ENCODE measurements around the gene CHCT1. TPM values are rescaled to one million over a fixed set of nuclear protein-coding genes. Genes with fewer than 3 reads are reported as not detected.

The CHCT1 gene
- total and polyA plus RNA-seq, 2 donors (not counting 1 experiment from before 2014, with no cell fraction given): not detected

DNA sequence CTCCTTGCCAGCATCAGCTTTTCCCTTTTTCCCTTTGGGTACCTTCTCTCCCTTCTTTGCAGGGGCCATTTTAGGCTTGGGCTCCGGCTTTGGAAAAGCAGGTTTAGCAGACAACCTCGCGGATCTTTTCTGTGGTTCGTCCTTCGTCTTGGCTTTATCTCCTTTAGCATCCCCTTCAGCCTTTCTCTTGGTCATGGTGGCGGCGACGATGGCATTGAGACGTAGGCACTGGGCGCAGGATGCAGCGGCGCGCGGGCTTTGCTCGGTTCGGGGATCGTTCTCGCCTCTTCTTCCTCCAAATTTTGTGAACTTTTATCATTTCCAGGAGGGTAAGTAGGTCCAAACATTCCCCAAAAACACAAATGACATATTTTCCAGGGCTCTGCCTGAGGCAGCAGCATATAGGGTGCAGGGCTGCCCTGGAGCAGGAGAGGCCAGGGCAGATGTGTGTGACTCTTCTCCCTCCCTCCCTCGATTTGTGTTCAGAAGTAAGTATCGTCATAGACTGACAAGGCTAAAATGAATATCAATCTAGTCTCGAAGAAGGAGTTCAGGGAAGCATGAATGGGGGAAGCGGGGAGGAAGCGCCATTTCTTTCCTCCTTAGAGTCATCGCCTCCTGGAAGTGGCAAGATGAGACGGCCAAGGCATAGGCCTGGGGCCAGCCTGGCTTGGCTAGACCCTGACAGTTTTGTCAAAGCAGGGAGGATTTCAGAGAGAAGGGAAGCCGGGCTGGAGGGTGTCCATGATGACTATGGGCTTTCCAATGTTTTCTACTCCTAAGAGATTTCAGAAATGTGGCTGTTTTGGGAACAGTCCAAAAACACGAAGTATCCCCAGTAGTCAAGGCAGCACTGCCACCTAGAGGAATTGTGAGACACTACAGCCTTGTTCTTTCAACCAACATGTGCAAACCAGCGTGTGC is 13.2 kb downstream of the CHCT1 start:
- no peaks in the 10 kb centered on the region for H3K9me3 ChIP-seq (ENCODE audit: control insufficient read depth, insufficient read depth, low read depth, low read length)
- DNase-seq (ENCODE audit: low read depth in 2 of 2): peak; percentile 81 to 92
- H3K27me3 ChIP-seq (ENCODE audit: control insufficient read depth, insufficient read depth, low read length): peaks cover 4% of the 10 kb centered on the region
- H2AFZ ChIP-seq (ENCODE audit: low read length): peak overlapping the region; percentile 94
- no peaks in the 10 kb centered on the region for H3K79me2 ChIP-seq (ENCODE audit: control insufficient read depth, insufficient read depth, low read length)
- H3K36me3 ChIP-seq (ENCODE audit: control insufficient read depth, insufficient read depth, low read length): no peaks in the 10 kb centered on the region
- peaks cover 4% of the 10 kb centered on the region for H3K4me1 ChIP-seq (ENCODE audit: control insufficient read depth, extremely low read depth, insufficient read depth, low read length)
- no peaks in the 10 kb centered on the region for H4K20me1 ChIP-seq (ENCODE audit: control insufficient read depth, extremely low read depth, insufficient read depth, low read length)
- H3K27ac ChIP-seq (ENCODE audit: insufficient read depth, low read length): peak overlapping the region; percentile 72
- H3K4me3 ChIP-seq (replicated peaks in 1 of 4; ENCODE audit: control extremely low read depth in 1 of 4, insufficient read depth in 1 of 4, low read depth in 3 of 4, low read length in 4 of 4): peak overlapping the region in 1 of 4 experiments; percentile 18
- no peak overlapping the region for H3K9ac ChIP-seq (ENCODE audit: insufficient read depth, low read length)
- TF ChIP-seq, protein P1, sequence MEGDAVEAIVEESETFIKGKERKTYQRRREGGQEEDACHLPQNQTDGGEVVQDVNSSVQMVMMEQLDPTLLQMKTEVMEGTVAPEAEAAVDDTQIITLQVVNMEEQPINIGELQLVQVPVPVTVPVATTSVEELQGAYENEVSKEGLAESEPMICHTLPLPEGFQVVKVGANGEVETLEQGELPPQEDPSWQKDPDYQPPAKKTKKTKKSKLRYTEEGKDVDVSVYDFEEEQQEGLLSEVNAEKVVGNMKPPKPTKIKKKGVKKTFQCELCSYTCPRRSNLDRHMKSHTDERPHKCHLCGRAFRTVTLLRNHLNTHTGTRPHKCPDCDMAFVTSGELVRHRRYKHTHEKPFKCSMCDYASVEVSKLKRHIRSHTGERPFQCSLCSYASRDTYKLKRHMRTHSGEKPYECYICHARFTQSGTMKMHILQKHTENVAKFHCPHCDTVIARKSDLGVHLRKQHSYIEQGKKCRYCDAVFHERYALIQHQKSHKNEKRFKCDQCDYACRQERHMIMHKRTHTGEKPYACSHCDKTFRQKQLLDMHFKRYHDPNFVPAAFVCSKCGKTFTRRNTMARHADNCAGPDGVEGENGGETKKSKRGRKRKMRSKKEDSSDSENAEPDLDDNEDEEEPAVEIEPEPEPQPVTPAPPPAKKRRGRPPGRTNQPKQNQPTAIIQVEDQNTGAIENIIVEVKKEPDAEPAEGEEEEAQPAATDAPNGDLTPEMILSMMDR (conservative IDR thresholded peaks at IDR 0.05 in 1 of 2, IDR thresholded peaks at IDR 0.05 in 1 of 2; ENCODE audit: low read depth in 1 of 2, low read length in 2 of 2): peak; percentile 83 to 88
- TF ChIP-seq EZH2 (IDR thresholded peaks at IDR 0.05; ENCODE audit: low read length, missing control alignments): no peak
- H3K4me2 ChIP-seq (ENCODE audit: extremely low read depth, insufficient read depth, low read length): peak overlapping the region; percentile 75

DNA sequence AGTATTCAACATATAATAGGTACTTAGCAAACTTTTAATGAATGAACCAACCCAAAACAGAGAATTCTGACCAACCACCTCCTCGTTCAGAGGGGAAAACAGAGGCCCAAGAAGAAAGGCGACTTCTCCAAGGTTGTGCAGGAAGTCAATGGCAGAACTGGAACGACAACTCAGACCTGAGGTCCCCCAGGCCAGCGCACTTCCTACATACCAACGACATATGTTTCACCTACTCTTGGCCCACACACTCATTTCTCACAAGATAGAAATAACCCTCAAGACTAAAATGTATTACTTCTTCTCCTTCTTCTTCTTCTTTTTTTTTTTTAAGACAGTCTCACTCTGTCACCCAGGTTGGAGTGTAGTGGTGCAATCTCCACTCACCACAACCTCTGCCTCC is 14.4 kb downstream of the CHCT1 start:
- no peak for DNase-seq (ENCODE audit: low read depth in 2 of 2)
- H3K9me3 ChIP-seq (ENCODE audit: control insufficient read depth, insufficient read depth, low read depth, low read length): no peaks in the 10 kb centered on the region
- H3K27ac ChIP-seq (ENCODE audit: insufficient read depth, low read length): no peak overlapping the region
- no peaks in the 10 kb centered on the region for H3K36me3 ChIP-seq (ENCODE audit: control insufficient read depth, insufficient read depth, low read length)
- H3K9ac ChIP-seq (ENCODE audit: insufficient read depth, low read length): no peak overlapping the region
- no peaks in the 10 kb centered on the region for H4K20me1 ChIP-seq (ENCODE audit: control insufficient read depth, extremely low read depth, insufficient read depth, low read length)
- H3K27me3 ChIP-seq (ENCODE audit: control insufficient read depth, insufficient read depth, low read length): no peaks in the 10 kb centered on the region
- H3K4me2 ChIP-seq (ENCODE audit: extremely low read depth, insufficient read depth, low read length): no peak overlapping the region
- no peaks in the 10 kb centered on the region for H3K79me2 ChIP-seq (ENCODE audit: control insufficient read depth, insufficient read depth, low read length)
- H3K4me1 ChIP-seq (ENCODE audit: control insufficient read depth, extremely low read depth, insufficient read depth, low read length): peaks cover 5% of the 10 kb centered on the region
- no peak overlapping the region for H3K4me3 ChIP-seq (replicated peaks in 1 of 4; ENCODE audit: control extremely low read depth in 1 of 4, insufficient read depth in 1 of 4, low read depth in 3 of 4, low read length in 4 of 4)
- no peak overlapping the region for H2AFZ ChIP-seq (ENCODE audit: low read length)
- TF ChIP-seq, protein P1 (conservative IDR thresholded peaks at IDR 0.05 in 1 of 2, IDR thresholded peaks at IDR 0.05 in 1 of 2; ENCODE audit: low read depth in 1 of 2, low read length in 2 of 2): no peak
- TF ChIP-seq EZH2 (IDR thresholded peaks at IDR 0.05; ENCODE audit: low read length, missing control alignments): no peak

DNA sequence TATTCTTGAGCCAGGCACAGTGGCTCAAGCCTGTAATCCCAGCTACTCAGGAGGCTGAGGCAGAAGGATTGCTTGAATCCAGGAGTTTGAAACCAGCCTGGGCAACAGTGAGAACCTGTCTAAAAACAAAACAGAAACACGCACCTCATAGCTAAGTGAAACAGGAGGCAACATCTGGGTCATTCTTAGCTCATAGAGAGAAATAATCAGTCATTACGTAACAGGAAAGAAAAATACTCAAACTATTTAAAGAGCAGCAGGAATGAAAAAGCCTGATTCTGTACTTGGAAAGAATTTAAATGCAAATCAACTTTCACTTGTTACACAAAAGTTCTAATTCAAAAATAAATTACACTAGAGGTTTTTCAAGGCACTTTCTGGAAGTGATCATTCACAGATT is 17.2 kb downstream of the CHCT1 start:
- no peaks in the 10 kb centered on the region for H3K9me3 ChIP-seq (ENCODE audit: control insufficient read depth, insufficient read depth, low read depth, low read length)
- H3K9ac ChIP-seq (ENCODE audit: insufficient read depth, low read length): no peak overlapping the region
- H3K36me3 ChIP-seq (ENCODE audit: control insufficient read depth, insufficient read depth, low read length): no peaks in the 10 kb centered on the region
- no peak overlapping the region for H3K4me3 ChIP-seq (replicated peaks in 1 of 4; ENCODE audit: control extremely low read depth in 1 of 4, insufficient read depth in 1 of 4, low read depth in 3 of 4, low read length in 4 of 4)
- no peak for TF ChIP-seq EZH2 (IDR thresholded peaks at IDR 0.05; ENCODE audit: low read length, missing control alignments)
- TF ChIP-seq, protein P1 (conservative IDR thresholded peaks at IDR 0.05 in 1 of 2, IDR thresholded peaks at IDR 0.05 in 1 of 2; ENCODE audit: low read depth in 1 of 2, low read length in 2 of 2): no peak
- H3K27ac ChIP-seq (ENCODE audit: insufficient read depth, low read length): no peak overlapping the region
- no peaks in the 10 kb centered on the region for H4K20me1 ChIP-seq (ENCODE audit: control insufficient read depth, extremely low read depth, insufficient read depth, low read length)
- DNase-seq (ENCODE audit: low read depth in 2 of 2): peak; percentile 45 to 48
- H2AFZ ChIP-seq (ENCODE audit: low read length): no peak overlapping the region
- H3K4me2 ChIP-seq (ENCODE audit: extremely low read depth, insufficient read depth, low read length): no peak overlapping the region
- H3K27me3 ChIP-seq (ENCODE audit: control insufficient read depth, insufficient read depth, low read length): no peaks in the 10 kb centered on the region
- H3K4me1 ChIP-seq (ENCODE audit: control insufficient read depth, extremely low read depth, insufficient read depth, low read length): peaks cover 11% of the 10 kb centered on the region
- H3K79me2 ChIP-seq (ENCODE audit: control insufficient read depth, insufficient read depth, low read length): no peaks in the 10 kb centered on the region

Data from fibroblast of lung (primary cell).